ENCODE measurements around the gene LRTM1.

DNA sequence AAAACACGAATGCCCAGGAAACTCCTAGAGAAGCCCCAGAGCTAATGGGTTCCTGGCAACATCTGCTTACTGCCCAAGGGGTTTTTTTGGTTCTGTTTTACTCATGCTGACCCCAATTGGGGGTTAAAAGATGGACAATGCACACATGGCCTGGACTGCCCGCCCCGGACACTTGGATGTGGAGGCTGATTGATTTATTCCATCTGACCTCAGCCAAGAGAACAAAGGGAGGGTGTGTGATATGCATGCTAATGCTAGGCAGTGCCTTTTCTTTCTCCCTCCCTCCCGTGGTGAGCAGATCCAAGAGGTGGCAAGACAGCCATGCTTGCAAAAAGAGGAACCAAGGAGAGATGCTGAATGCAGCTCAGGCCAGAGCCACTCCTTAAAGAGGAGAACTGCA lies 3.3 kb upstream of the LRTM1 start:
- TF ChIP-seq, protein P1, sequence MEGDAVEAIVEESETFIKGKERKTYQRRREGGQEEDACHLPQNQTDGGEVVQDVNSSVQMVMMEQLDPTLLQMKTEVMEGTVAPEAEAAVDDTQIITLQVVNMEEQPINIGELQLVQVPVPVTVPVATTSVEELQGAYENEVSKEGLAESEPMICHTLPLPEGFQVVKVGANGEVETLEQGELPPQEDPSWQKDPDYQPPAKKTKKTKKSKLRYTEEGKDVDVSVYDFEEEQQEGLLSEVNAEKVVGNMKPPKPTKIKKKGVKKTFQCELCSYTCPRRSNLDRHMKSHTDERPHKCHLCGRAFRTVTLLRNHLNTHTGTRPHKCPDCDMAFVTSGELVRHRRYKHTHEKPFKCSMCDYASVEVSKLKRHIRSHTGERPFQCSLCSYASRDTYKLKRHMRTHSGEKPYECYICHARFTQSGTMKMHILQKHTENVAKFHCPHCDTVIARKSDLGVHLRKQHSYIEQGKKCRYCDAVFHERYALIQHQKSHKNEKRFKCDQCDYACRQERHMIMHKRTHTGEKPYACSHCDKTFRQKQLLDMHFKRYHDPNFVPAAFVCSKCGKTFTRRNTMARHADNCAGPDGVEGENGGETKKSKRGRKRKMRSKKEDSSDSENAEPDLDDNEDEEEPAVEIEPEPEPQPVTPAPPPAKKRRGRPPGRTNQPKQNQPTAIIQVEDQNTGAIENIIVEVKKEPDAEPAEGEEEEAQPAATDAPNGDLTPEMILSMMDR (CRISPR knock-in tag; IDR thresholded peaks at IDR 0.05) = no peak
- TF ChIP-seq ZNF263 (CRISPR knock-in tag; IDR thresholded peaks at IDR 0.05) = no peak
- no peak for TF ChIP-seq ZEB1 (IDR thresholded peaks at IDR 0.05; ENCODE audit: insufficient replicate concordance, low read depth)
- no peak for TF ChIP-seq MYC (CRISPR knock-in tag; IDR thresholded peaks at IDR 0.05; ENCODE audit: borderline replicate concordance)
- TF ChIP-seq, protein P2, sequence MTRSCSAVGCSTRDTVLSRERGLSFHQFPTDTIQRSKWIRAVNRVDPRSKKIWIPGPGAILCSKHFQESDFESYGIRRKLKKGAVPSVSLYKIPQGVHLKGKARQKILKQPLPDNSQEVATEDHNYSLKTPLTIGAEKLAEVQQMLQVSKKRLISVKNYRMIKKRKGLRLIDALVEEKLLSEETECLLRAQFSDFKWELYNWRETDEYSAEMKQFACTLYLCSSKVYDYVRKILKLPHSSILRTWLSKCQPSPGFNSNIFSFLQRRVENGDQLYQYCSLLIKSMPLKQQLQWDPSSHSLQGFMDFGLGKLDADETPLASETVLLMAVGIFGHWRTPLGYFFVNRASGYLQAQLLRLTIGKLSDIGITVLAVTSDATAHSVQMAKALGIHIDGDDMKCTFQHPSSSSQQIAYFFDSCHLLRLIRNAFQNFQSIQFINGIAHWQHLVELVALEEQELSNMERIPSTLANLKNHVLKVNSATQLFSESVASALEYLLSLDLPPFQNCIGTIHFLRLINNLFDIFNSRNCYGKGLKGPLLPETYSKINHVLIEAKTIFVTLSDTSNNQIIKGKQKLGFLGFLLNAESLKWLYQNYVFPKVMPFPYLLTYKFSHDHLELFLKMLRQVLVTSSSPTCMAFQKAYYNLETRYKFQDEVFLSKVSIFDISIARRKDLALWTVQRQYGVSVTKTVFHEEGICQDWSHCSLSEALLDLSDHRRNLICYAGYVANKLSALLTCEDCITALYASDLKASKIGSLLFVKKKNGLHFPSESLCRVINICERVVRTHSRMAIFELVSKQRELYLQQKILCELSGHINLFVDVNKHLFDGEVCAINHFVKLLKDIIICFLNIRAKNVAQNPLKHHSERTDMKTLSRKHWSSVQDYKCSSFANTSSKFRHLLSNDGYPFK (CRISPR knock-in tag; IDR thresholded peaks at IDR 0.05; ENCODE audit: borderline replicate concordance) = no peak
- TF ChIP-seq ASH2L (IDR thresholded peaks at IDR 0.05; ENCODE audit: insufficient read length, low read depth, low read length) = no peak
- TF ChIP-seq, protein P3, sequence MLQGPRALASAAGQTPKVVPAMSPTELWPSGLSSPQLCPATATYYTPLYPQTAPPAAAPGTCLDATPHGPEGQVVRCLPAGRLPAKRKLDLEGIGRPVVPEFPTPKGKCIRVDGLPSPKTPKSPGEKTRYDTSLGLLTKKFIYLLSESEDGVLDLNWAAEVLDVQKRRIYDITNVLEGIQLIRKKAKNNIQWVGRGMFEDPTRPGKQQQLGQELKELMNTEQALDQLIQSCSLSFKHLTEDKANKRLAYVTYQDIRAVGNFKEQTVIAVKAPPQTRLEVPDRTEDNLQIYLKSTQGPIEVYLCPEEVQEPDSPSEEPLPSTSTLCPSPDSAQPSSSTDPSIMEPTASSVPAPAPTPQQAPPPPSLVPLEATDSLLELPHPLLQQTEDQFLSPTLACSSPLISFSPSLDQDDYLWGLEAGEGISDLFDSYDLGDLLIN (CRISPR knock-in tag; IDR thresholded peaks at IDR 0.05; ENCODE audit: borderline replicate concordance) = no peak

All from HepG2 (cell line).